GM18870 (cell line): ENCODE data around the gene PHLPP2.
"Not testable (repeated sequence)": the region's sequence is repeated elsewhere in the genome, so short reads cannot be mapped to it uniquely, and the experiment has no call there.

ENCODE experiments used
- ATAC-seq: cut with Tn5 transposase; IDR thresholded peaks from one replicate; pipeline ENCODE4 v1.9.1; 2021; ENCODE audit warnings: moderate library complexity; ENCODE audit not compliant: unreplicated experiment

PHLPP2 gene

DNA sequence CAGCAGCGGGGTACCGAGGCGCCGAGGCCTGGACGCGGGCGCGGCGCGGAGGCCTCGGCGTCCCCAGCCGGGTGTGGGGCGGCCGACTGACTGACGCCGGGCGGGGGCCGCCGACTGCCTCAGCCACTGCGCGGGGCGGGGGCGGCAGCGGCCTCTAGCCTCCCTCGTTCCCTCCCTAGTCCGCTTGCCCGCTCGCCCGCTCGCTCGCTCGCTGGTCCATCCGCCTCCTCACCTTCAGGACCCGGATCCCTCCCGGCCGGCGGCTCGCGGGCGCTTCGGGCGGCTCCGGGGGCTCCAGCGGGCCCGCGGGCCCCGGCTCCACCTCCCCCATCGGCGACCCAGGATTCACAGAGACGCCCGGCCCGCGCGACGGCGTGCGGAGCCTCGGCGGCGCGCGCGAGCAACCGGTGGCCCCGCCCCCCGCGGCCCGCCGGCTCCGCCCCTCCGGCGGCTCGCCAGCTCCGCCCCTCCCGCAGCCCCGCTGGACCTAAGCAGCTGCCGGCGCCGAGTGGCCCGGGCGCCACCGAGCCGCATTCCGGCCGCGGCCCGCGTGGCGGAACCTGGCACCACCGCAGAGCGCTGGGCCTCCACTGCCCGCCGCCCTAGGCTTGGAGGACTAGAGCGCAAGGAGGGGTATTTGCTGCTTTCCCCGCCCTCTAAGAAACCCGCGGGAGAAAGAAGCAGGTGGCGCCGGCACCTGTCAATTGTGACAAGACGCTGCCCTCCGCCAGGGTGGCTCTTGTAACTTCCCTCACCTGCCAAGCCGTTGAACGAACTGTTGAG is 773 bp downstream of the PHLPP2 start:
- ATAC-seq, result peak; percentile 56

DNA sequence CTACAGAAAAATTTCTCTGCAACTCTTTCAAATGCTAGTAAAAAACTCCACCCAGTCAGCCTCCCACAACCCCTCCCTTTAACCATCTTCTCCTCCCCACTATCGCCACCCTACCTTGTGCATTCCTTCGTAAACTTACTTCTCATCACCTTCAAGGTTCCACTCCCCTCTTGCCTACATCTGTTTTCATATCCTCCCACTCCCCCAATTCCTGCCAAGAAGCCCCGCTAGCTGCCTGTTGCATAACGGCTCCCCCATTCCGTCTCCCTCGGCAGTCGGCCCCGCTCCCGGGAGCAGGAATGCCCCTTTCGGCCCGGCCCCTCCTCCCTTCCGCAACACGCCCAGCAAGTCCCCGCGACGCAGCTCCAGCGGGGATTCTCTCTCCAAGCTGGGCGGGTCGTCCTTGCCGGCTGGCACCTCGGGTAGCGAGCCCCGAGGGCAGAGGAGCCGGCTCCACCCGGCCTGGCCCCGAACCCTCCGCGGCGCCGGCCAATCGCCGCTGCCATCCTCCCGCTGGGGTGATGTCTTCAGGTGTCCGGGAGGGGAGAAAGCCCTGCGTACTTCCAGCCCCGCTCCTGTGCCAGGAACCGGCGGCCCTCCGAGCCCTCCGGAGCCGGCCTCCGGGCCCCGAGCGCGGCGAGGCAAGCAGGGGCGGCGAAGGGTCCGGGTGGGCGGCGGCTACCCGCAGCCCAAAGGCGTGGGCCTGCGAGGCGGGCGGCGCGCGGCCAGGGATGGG is 1.5 kb downstream of the PHLPP2 start:
- peak; percentile 21 for ATAC-seq

DNA sequence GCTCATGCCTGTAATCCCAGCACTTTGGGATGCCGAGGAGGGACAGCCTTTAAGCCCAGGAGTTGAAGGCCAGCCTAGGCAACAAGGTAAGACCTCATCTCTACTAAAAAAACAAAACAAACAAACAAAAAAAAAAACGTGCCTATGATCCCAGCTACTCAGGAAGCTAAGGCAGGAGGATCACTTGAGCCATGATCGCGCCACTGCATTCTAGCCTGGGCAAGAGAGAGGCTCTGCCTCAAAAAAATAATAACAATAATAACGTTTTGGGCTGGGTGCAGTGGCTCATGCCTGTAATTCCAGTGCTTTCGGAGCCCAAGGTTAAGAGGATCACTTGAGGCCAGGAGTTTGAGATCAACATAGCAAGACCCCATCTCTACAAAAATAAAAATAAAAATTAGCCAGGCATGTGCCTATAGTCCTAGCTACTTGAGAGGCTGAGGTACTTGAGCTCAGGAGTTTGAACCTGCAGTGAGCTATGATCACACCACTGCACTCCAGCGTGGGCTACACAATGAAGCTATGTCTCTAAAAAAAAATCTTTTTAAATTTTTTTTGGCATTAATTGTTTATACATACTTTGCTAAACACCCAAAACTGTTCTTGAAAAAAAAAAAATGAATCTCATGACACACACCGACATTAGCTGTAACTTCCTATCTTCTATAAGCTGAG is 3.3 kb downstream of the PHLPP2 start:
- no peak for ATAC-seq

DNA sequence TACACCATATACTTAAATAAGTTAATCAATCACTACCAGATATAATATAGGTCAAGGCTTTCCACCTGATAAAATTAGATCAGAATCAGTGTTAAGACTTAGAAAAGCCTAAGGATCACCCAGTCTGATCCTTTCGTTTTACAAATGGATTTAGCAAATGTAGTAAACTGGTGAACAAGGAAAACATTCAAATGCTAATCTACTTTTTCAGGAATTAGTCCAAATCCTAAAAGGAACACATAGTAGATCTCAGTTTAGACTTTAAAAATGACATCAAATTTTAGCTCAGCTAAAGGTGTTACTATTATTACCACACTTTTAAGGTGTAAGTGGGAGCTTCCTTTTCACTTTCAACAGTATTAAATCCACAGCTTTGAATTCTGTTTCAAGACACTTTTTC is 12.0 kb downstream of the PHLPP2 start:
- ATAC-seq, result no peak

DNA sequence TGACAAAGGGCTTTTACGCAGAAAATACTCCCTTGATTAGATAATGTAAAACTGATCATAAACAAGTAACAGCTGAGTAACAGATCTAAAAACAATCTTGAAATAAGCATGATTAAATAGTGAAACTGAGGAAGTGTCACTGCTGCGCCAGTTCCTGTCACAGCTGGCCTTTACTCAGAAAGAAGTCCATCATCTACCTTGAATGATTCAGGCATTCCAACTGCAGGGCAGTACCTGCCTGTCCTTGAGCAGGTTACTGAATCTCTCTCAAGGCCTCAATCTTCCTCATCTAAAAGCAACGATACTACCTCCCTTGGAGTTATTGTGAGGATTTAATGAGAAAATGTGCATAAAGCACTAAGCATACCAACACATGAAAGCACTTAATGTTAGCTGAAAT is 12.7 kb downstream of the PHLPP2 start:
- no peak for ATAC-seq

DNA sequence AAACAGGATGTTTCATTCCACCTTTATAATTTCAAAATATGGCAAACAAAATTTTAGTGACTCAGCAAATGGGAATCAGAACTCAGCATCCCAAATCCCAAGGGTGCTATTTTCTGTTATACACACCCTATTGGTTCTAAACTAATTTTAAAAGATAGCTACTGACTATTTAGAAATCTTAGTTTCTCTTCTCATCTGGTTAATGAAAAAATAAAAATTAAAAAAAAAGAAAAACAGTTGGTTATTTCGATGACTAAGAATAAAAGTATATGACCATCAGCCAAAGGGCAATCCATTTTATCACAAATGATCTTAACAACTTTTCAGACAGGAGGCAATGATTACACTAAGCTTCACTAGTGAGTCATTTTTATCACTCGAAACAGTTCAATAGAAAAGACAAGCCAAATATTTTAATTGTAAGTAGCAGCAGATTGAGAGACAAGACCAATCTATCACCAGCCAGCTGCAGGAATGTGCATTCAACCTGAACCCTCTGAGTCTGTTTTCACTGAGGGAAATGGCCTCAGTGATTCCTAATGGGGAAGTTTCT is 15.2 kb downstream of the PHLPP2 start:
- no peak for ATAC-seq

DNA sequence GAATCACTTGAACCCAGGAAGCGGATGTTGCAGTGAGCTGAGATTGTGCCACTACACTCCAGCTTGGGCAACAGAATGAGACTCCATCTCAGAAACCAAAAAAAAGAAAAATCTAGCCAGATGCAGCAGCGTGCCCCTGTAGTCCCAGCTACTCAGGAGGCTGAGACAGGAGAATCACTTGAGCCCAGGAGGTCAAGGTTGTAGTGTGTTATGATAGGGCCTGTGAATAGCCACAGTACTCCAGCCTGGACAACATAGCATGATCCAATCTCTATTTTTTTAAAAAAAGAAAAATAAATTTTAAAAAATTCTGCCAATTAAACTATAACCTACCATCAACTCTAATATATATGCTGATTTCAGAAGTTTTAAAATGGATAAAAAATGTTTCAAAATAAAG is 15.8 kb downstream of the PHLPP2 start:
- no peak for ATAC-seq

DNA sequence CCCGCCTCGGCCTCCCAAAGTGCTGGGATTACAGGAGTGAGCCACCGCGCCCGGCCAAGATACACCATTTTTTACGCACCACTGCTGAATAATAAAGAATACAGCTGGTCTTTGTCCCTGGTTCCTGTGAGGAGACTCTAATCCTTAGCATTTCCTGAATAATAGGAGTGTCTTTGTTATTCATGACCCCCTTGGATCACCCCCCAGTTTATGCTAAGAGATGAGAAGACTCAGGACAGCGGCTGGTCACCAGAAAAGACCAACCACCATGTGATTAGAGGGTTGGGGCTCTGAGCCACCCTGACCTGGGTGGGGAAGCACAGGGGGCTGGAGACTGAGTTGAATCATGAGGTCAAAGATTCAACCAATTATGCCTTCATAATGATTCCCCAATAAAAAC is 17.3 kb downstream of the PHLPP2 start:
- ATAC-seq, result no peak

DNA sequence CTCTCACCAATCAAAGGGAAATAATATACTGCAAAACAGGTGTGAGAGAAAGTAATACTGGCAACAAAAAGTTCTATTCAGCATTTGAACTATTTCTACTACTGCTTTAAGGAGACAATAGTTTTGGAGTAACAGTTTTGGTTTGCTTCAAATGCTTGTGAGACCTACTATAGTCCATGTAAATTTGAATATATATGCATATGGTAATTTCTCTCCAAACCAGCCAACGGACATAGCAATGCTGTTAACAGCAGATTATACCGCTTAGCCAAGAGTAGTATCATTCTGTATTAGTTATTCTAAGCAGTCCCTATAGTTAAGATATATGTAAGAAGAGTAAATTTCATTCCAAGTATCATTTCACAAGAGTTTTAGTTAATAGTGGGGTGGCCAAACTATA is 18.5 kb downstream of the PHLPP2 start:
- no peak for ATAC-seq

DNA sequence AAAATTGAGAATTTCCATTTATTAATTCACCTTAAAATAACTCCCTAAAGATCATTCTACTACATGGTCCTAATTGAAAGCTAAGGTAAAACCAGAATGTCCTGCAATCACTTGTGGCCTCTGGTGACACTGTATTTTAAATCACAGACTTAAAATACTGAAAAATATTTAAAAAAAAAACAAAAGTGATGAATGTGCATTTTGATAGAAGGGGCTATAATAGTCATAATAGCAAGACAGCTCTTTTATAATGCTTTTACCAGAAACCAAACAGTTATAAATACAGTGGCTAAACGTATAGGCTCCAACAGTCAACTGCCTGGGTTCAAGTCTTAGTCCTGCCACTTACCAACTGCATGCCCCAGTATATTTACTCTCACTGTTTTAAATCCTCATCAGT is 21.2 kb downstream of the PHLPP2 start:
- ATAC-seq, result no peak

DNA sequence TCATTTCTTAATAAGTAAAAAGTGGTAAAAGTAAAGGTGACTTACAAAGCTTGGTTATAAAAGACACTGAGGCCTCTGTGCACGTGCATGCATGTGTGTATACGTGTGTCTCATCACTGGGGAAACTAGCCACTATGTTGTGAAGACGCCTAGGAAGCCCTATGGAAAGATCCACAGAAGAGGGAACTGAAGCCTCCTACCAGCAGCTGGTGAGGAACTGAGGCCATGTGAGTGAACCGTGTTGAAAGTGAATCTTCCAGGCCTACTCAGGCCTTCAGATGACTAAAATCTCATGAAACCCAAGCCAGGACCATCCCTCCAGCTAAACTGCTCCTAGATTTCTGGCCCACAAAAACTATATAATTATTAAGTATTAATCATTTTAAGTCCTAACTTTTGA is 23.7 kb downstream of the PHLPP2 start:
- no peak for ATAC-seq

DNA sequence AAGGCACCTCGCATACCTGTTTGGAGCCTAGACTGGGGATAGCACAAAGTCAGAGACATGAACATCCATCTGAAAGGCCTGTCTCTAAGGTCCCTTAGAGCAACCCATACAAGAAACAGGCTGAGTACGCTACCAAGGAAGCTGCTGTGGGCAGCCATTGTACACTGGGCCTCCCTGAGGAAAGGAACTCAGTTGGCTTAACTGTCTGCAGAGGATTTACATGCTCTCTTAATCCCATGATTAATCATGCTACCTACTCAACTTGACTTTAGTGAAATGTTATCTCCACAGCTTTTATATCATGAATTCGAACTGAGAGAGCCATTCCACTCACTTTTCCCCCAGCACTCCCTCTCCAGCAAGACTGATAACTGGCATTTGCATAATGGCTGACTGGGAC is 26.0 kb downstream of the PHLPP2 start:
- ATAC-seq, result no peak

DNA sequence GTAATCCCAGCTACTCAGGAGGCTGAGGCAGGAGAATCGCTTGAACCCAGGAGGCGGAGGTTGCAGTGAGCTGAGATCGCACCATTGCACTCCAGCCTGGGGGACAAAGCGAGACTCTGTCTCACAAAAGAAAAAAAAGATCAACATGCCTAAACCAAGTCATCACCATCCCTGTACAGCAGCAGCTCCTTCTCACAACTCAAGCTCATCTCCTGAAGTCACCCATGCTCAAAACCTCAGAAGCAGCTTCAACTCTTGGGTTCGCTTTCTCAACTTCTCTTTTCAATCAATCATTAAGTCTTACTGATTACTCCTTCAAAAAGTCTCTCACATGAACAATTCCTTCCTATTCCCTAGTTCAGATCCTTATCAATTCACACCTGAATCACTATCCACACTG is 31.3 kb downstream of the PHLPP2 start:
- ATAC-seq, result no peak

DNA sequence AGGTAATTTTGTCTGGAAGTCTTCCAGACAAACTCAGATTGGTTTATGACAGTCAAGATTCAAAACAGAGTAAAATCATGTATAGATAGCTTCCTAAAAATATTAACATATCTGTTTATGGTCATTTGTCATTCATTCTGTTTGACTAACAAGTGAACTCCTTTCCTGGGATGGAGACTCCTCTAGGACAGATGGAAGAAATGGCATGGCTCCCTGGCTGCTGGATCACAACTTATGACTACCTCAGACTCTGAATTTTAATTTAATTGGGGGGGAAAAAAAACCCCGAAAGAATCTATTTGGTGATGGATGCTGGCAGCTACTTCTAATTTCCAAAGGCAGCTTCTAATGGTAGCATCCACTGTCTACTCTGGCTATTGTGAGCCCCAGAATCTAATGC is 34.6 kb downstream of the PHLPP2 start:
- no peak for ATAC-seq

DNA sequence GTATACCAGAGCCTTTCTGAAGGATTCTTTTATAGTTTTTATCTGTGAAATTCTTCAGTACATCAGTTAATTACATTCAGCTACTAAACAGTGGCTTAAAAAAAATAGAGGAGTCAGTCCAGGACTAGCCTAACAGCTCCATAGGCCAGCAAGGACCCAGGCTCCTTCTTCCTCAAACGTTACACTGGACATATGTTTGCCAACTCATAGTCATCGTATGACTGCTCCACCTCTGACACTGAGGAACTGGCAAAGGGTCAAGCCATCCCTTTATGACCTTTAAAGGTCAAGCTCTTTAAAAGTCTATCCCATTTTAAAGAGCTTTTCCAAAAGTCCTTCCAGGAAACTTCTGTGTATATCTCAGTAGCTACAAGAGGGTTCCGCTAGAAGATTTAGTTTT is 36.6 kb downstream of the PHLPP2 start:
- no peak for ATAC-seq

DNA sequence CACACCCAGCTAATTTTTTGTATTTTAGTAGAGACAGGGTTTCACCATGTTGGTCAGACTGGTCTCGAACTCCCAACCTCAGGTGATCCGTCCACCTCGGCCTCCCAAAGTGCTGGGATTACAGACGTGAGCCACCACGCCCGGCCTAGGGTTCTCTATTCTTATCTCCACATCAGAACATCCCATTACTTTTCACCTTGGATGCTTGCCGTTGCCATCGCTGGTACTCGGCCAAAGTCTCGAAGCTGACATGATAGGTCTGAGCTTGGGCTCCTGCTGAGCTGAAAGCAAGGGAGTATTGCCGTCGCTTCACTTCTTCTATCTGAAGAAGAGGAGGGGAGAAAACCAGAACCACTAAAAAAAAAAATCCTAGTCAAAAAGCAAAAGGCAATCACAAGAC is 40.2 kb downstream of the PHLPP2 start:
- not testable (repeated sequence) for ATAC-seq

DNA sequence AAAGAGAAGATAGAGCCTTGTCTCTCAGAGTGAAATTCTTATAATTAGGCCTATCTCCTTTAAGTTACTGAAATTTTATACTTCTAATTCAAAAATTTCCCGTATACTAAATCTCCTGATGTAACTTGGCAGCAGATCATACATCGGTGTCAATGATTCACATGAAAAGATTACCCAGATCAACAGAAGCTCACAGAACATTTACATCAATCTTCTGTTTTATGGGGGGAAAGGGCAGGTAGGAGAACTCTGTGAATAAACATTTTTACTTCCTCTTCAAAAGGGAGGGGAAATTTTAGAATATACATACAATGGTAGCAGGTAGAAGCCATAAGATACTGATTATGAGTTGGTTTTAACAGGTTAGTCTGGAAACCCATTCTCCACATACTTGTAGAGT is 43.1 kb downstream of the PHLPP2 start:
- no peak for ATAC-seq

DNA sequence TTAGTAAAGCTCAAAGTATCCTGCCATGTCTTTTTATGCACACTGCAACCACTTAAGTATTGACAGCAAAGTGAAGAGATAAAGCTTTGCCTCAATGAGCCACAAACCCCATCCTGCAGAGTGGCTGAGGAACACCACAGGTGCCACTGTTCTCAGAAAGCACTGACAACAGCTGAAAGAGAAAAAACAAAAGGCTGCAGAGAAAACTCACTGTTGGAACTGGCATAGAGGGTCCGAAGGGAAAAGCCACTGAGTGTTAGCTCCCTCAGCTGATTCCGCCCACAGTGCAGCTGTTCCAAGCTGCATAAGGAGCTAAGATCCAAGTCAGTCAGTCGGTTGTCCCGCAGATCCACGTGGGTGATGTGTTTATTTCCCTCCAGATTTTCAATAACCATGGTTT is 48.3 kb downstream of the PHLPP2 start:
- ATAC-seq, result no peak

DNA sequence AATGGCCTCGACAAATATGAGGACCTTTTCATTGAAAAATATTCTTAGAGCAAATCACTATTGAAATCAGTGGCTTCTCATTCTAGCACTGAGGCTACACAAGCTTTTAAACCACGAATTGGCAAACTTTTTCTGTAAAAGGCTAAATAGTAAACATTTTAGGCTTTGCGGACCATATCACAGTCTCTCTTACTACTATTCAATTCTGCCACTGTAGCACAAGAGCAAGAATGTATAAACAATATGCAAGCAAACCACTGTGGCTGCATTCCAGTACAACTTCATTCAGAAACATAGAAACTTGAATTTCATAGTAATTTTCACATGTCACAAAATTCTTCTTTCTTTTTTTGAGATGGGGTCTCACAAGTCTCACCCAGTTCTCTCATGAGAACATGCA is 49.1 kb downstream of the PHLPP2 start:
- no peak for ATAC-seq

DNA sequence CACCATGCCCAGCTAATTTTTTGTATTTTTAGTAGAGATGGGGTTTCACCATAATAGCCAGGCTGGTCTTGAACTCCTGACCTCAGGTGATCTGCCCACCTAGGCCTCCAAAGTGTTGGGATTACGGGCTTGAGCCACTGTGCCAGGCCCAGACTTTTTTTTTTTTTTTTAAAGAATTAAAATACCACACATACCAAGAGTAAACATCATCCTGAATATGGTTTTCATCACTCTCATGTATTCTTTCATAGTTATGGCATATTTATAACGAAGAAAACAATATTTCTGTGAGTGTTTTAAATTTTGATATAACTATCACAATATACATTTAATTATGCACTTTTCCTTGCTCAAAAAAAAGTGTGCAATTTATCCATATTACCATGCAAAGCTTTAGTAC is 50.3 kb downstream of the PHLPP2 start:
- no peak for ATAC-seq

DNA sequence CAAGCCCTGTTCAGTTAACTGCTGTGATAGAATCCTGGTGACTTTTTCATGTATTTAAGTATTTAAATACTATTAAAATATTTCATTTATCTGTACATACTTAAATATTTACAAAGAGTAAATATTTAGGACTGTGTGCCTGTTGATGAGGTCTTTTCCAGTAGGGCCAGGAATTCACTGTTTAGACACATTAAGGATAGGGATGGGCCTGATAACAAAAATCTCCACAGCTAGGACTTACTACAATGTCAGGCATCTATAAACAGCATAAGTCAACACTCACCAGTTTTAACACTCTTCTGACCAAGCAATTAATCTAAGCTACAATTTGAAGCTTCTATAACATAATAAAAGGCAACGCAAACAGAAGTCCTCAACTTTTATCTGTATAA is 50.9 kb downstream of the PHLPP2 start:
- ATAC-seq, result no peak
